Measurements from ENCODE around the gene ASB1.

ASB1 gene

DNA sequence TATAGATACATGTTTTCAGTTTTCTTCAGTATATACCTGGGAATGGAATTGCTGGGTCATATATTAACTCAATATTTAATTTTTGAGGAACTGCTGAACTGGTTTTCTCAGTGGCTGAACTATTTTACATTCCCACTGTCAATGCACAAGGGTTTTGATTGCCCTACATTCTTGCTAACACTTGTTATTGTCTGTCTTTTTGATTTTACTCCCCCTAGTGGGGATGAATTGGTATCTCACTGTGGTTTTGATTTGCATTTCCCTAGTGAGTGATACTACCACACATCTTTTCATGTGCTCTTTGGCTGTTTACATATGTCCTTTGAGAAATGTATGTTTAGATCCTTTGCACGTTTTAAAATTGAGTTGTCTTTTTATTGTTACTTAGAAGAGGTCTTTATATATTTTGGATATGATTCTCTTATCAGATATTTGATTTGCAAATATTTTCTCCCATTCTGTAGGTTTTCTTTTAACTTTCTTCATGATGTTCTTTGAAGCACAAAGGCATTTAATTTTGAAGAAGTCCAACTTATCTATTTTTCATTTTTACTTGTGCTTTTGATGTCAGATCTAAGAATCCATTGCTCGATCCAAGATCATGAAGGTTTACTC is 36.2 kb downstream of the ASB1 start:
- TF ChIP-seq, protein P1, sequence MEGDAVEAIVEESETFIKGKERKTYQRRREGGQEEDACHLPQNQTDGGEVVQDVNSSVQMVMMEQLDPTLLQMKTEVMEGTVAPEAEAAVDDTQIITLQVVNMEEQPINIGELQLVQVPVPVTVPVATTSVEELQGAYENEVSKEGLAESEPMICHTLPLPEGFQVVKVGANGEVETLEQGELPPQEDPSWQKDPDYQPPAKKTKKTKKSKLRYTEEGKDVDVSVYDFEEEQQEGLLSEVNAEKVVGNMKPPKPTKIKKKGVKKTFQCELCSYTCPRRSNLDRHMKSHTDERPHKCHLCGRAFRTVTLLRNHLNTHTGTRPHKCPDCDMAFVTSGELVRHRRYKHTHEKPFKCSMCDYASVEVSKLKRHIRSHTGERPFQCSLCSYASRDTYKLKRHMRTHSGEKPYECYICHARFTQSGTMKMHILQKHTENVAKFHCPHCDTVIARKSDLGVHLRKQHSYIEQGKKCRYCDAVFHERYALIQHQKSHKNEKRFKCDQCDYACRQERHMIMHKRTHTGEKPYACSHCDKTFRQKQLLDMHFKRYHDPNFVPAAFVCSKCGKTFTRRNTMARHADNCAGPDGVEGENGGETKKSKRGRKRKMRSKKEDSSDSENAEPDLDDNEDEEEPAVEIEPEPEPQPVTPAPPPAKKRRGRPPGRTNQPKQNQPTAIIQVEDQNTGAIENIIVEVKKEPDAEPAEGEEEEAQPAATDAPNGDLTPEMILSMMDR (IDR thresholded peaks at IDR 0.05; ENCODE audit: insufficient read depth, low read length, poor library complexity, severe bottlenecking): peak; percentile 51
- DNase-seq (ENCODE audit: extremely low read depth, insufficient read length): no peak
- no peaks in the 10 kb centered on the region; the same call in 1 of the 2 replicates for H3K27me3 ChIP-seq (replicated peaks; ENCODE audit: control insufficient read depth, insufficient read depth, low read length)
- H3K4me3 ChIP-seq (replicated peaks; ENCODE audit: low read depth, low read length): no peak overlapping the region
- no peaks in the 10 kb centered on the region for H3K36me3 ChIP-seq (ENCODE audit: control insufficient read depth, insufficient read depth, low read length)

DNA sequence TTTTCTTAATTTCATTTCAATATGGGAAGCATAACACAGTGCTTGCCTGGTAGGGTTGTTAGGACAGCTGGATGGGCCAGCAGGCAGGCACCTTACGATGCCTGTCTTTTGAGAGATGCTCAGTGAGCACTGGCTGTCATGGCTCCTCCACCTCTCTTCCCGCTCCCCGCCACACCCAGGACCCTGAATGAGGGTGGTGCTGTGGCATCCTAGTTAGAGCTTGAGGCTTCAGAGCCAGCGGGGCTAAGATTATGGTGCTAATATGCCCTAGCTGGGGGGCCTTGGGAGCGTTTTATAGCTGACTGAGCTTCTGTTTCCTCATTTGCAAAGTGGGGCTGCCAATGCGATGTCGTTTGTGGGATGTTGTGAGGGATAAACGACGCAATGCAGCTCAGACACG is 37.7 kb downstream of the ASB1 start:
- Histone ChIP-seq H3K27me3 (replicated peaks; ENCODE audit: control insufficient read depth, insufficient read depth, low read length) (no peaks in the 10 kb centered on the region), H3K4me3 (replicated peaks; ENCODE audit: low read depth, low read length) (no peak overlapping the region), H3K36me3 (ENCODE audit: control insufficient read depth, insufficient read depth, low read length) (no peaks in the 10 kb centered on the region)
- no peak for DNase-seq (ENCODE audit: extremely low read depth, insufficient read length)
- TF ChIP-seq, protein P1 (IDR thresholded peaks at IDR 0.05; ENCODE audit: insufficient read depth, low read length, poor library complexity, severe bottlenecking): no peak

DNA sequence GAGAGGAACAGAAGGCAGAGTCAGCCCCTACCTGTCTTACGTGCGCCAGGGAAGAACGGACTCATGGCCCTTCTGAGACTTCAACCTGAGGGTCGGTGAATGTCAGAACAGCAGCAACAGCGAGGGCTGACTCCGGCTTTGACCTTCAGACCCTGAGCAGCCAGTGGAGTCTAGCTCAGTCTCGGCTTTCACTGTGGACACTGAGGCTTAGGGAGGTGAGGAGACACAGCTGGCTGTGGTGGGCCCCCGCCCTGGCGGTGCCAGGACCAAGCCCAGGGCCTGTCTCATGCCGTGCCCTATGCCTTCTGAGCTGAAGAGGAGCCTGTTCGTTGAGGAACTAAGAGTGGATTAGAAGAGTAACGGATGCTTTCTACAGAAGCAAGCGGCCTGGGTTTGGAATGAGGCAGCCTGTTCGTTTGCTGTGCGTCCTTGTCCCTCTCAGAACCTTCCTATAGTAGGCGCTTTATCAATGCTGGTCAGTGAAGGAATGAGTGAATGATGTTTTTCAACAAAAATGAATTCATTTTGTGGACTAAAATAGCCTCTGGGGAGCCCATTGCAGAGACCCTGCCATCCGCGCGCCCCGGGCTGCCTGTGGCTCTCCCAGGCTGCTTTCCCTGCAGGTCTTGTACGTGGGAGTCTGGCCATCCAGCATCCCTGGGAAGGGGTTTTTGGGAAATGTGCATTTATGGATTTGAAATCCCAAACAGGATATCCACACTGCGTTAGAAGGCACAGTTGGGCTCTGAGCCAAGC is 38.9 kb downstream of the ASB1 start:
- no peaks in the 10 kb centered on the region for H3K27me3 ChIP-seq (replicated peaks; ENCODE audit: control insufficient read depth, insufficient read depth, low read length)
- DNase-seq (ENCODE audit: extremely low read depth, insufficient read length): no peak
- TF ChIP-seq, protein P1 (IDR thresholded peaks at IDR 0.05; ENCODE audit: insufficient read depth, low read length, poor library complexity, severe bottlenecking): no peak
- no peak overlapping the region for H3K4me3 ChIP-seq (replicated peaks; ENCODE audit: low read depth, low read length)
- no peaks in the 10 kb centered on the region for H3K36me3 ChIP-seq (ENCODE audit: control insufficient read depth, insufficient read depth, low read length)

DNA sequence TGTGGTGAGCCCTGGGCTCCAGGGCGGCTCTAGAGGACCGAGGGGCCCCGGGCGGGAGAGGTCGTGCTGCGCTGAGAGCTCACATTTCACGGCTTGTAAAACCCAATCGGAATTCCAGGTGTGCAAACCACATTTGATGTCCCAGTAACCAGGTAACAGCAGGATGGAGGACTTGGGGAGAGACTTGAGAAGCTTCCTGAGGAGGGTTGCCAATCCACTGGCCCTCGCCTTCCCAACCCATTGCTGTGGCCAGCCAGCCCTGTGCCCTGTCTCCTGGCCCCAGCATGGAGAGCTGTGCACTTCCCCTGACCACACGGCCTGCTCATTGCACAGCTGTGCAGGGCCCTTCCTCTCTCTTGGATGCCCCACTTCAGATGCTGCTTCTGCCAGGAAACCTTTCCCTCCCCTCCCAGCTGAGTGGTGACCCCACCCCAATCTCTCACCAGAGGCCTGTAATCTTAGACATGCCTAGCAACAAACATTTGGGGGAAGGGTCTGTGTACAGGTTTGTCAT is 39.6 kb downstream of the ASB1 start:
- TF ChIP-seq, protein P1 (IDR thresholded peaks at IDR 0.05; ENCODE audit: insufficient read depth, low read length, poor library complexity, severe bottlenecking): no peak
- no peak for DNase-seq (ENCODE audit: extremely low read depth, insufficient read length)

DNA sequence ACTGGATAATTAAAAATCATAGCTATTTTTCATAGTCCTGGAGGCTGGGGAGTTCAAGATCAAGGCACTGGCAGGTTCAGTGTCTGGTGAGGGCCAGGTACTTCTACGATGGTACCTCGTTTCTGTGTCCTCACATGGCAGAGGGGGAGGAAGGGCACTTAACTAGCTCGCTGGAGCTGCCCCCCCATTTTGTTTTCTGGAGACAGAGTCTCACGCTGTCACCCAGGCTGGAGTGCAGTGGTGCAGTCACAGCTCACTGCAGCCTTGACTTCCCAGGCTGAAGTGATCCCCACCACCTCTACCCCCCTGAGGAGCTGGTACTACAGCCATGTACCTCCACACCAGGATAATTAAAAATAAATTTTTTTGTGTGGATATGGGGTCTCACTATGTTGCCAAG is 40.3 kb downstream of the ASB1 start:
- H3K36me3 ChIP-seq (ENCODE audit: control insufficient read depth, insufficient read depth, low read length): no peaks in the 10 kb centered on the region
- H3K4me3 ChIP-seq (replicated peaks; ENCODE audit: low read depth, low read length): no peak overlapping the region
- H3K27me3 ChIP-seq (replicated peaks; ENCODE audit: control insufficient read depth, insufficient read depth, low read length): no peaks in the 10 kb centered on the region
- no peak for DNase-seq (ENCODE audit: extremely low read depth, insufficient read length)
- TF ChIP-seq, protein P1 (IDR thresholded peaks at IDR 0.05; ENCODE audit: insufficient read depth, low read length, poor library complexity, severe bottlenecking): no peak

More for the DNA sequence above, 39.6 kb downstream of the ASB1 start:
- no peaks in the 10 kb centered on the region for H3K36me3 ChIP-seq (ENCODE audit: control insufficient read depth, insufficient read depth, low read length)
- H3K27me3 ChIP-seq (replicated peaks; ENCODE audit: control insufficient read depth, insufficient read depth, low read length): no peaks in the 10 kb centered on the region
- no peak overlapping the region for H3K4me3 ChIP-seq (replicated peaks; ENCODE audit: low read depth, low read length)
